NT2/D1 (cell line): ENCODE data around the gene ZNF580.

Experiments used
- DNase-seq: peaks from one replicate; pipeline ENCODE4 v3.0.0-alpha.2; 2011; ENCODE audit warnings: low read depth, low spot score
- H3K27me3 ChIP-seq: 2 replicates; pipeline ENCODE4 v1.6.0; 2011; ENCODE audit warnings: mild to moderate bottlenecking; ENCODE audit not compliant: insufficient read length, insufficient read depth
- H3K36me3 ChIP-seq: 2 replicates; pipeline ENCODE4 v1.6.1; 2011; ENCODE audit warnings: mild to moderate bottlenecking, low read length, mixed read lengths; ENCODE audit not compliant: insufficient read depth, insufficient read length
- H3K4me1 ChIP-seq: 2 replicates; pipeline ENCODE4 v1.5.1; 2011; ENCODE audit not compliant: insufficient read depth, insufficient read length
- H3K4me3 ChIP-seq: 2 replicates; pipeline ENCODE4 v1.5.1; 2011; ENCODE audit warnings: low read depth; ENCODE audit not compliant: insufficient read length
- H3K9ac ChIP-seq: 2 replicates; pipeline ENCODE4 v1.6.0; 2011; ENCODE audit warnings: low read depth; ENCODE audit not compliant: insufficient read length
- H3K9me3 ChIP-seq: 2 replicates; pipeline ENCODE4 v1.5.1; 2011; ENCODE audit warnings: mild to moderate bottlenecking, low read length; ENCODE audit not compliant: insufficient read depth
- SUZ12 ChIP-seq: IDR thresholded peaks from 2 replicates; pipeline ENCODE4 v1.6.1; 2011; ENCODE audit not compliant: insufficient read length, insufficient read depth; ENCODE audit errors: extremely low read depth
- YY1 ChIP-seq: IDR thresholded peaks from 2 replicates; pipeline ENCODE4 v1.6.1; 2011; ENCODE audit not compliant: insufficient read length, insufficient read depth
- ZNF274 ChIP-seq: IDR thresholded peaks from 2 replicates; pipeline ENCODE4 v1.6.1; 2011; ENCODE audit warnings: mild to moderate bottlenecking, low read depth, low read length

ZNF580 gene

DNA sequence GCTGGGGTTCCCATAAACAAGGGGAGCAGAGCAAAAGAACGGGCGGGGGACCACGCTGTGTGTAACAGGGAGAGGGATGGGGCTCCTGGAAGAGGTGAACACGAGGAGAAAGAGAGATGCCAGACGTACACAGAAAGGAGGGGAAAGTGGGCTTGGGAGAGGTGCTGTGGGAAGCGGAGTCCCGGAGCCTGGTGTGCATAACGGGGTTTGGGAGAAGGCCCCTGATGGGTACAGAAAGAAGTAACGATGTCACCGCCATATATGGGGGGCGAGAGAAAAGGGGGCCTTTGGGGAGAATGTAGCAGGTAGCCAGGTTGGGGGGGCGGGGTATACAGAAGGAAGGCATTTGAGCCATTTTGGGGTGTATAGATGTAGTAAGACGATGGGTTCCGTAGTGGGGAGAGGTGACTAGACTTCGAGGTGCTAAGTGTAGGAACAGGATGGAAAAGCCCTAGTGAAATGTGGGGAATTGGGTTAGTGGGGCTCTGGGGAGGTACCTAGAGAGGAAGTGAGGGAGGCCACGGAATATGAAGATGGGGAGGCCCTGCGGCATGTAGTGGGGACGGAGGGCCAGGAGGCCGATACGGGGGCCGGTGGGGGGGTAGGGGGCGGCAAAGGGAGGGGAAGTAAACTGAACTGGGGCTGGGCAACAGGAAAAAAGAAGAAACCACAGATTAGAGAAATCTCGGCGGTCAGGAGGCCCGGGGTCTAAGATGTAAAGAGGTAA is 787 bp downstream of the ZNF580 start:
- Histone ChIP-seq H3K36me3 (peaks cover 28% of the 10 kb centered on the region), H3K9me3 (no peaks in the 10 kb centered on the region), H3K27me3 (no peaks in the 10 kb centered on the region), H3K4me1 (peaks cover 14% of the 10 kb centered on the region), H3K9ac (peak overlapping the region; percentile 94), H3K4me3 (peak overlapping the region; percentile 72)
- DNase-seq, result no peak
- TF ChIP-seq ZNF274 (no peak), SUZ12 (no peak), YY1 (no peak)

DNA sequence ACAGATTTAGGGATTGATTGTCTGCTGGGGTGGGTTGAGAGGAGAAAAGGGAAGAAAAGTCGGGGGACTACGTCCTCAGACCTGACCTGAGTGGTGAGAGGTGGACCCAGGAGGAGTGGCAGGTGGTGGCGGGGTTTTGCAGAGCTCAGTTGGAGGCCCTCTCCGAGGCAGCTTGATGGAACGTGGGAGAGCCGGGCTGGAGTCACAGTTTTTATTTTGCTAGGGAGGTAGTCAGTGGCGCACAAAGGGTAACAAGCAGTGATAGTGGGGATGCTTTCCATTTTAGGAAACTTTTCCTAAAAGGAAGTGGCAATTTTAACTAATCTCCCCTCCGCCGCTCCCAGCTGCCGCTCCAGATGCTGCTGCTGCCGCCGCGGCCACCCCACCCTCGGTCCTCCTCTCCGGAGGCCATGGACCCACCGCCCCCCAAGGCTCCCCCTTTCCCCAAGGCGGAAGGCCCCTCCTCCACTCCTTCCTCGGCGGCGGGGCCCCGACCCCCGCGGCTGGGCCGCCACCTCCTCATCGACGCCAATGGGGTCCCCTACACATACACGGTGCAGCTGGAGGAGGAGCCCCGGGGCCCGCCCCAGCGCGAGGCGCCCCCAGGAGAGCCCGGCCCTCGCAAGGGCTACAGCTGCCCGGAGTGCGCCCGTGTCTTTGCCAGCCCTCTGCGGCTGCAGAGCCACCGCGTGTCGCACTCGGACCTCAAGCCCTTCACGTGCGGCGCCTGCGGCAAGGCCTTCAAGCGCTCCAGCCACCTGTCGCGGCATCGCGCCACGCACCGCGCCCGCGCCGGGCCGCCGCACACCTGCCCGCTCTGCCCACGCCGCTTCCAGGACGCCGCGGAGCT is 1.6 kb downstream of the ZNF580 start:
- peaks cover 31% of the 10 kb centered on the region for H3K36me3 ChIP-seq
- H3K4me3 ChIP-seq, result peak overlapping the region; percentile 72
- no peak for DNase-seq
- no peaks in the 10 kb centered on the region for H3K9me3 ChIP-seq
- no peak for TF ChIP-seq ZNF274
- TF ChIP-seq SUZ12, result no peak
- TF ChIP-seq YY1, result no peak
- no peaks in the 10 kb centered on the region for H3K27me3 ChIP-seq
- peaks cover 14% of the 10 kb centered on the region for H3K4me1 ChIP-seq
- H3K9ac ChIP-seq, result peak overlapping the region; percentile 94

DNA sequence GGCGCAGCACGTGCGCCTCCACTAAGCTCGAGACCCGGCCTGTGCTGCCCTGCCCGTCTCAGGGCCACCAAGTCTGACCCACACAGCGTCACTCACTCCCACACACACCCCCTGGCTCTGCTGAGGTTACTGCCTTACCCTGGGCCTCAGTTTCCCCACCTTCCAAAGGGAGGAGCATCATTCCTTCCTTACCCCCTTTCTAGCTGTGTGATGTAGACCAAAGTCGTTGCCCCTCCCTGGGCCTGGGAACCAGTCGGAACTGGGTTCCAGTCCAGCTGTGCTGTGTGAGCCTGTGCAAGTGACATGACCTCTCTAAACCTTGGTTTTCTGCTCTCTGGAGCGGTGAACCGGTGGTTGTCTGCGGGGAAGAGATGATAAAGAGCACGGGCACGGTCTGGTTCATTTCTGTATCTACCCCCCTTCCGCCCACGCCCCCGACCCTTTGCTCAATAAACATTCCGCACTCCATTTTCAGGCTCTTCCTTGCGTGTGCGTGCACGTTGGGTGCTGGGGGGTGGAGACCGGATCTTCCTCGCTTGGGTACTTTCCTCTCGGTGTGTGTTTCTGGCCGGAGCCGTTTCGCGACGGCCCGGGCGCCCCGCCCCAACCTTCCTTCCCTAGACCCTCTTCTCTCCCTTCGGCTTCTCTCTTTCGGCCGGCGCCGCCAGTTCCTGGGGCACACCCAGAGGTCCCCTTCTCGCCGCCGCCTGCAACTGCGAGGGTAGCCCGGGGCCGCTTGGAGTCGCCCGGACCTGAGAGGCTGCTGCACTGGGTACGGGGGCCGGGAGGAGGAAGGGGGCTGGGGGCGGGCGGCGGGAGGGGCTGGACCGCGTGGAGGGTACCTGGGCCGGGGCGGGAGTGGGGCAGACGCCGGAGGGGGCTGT is 2.4 kb downstream of the ZNF580 start, which contains the start of gene ZNF581:
ZNF581 (plus strand) TSS at position 647 of the 884 bp plus-strand sequence. CDS start 923 bp downstream, outside the sequence.
- no peak for TF ChIP-seq SUZ12
- TF ChIP-seq YY1, result no peak
- TF ChIP-seq ZNF274, result no peak
- Histone ChIP-seq H3K27me3 (no peaks in the 10 kb centered on the region), H3K36me3 (peaks cover 25% of the 10 kb centered on the region), H3K9me3 (no peaks in the 10 kb centered on the region), H3K9ac (peak within 1 kb of the TSS; percentile 94), H3K4me1 (peaks cover 14% of the 10 kb centered on the region), H3K4me3 (peak within 1 kb of the TSS; percentile 72)
- DNase-seq, result no peak

DNA sequence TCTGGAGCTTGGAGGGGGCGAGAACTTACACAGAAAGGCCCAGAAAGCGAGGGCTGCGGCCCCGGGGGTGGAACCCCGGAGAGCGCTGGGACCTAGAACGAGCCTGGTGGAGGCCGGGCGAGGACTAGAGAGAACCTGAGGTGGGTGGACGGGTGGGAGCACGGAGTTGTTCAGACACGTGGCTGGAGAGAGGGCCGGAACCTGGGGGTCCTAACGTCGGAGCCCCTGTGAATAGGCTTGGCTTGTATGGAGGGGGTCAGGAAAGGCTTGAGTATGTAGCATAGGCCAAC is 3.0 kb downstream of the ZNF580 start:
- Histone ChIP-seq H3K4me3 (peak overlapping the region; percentile 72), H3K27me3 (no peaks in the 10 kb centered on the region), H3K4me1 (peaks cover 14% of the 10 kb centered on the region), H3K9ac (peak overlapping the region; percentile 94), H3K9me3 (no peaks in the 10 kb centered on the region), H3K36me3 (peaks cover 25% of the 10 kb centered on the region)
- no peak for DNase-seq
- TF ChIP-seq ZNF274 (no peak), SUZ12 (no peak)

DNA sequence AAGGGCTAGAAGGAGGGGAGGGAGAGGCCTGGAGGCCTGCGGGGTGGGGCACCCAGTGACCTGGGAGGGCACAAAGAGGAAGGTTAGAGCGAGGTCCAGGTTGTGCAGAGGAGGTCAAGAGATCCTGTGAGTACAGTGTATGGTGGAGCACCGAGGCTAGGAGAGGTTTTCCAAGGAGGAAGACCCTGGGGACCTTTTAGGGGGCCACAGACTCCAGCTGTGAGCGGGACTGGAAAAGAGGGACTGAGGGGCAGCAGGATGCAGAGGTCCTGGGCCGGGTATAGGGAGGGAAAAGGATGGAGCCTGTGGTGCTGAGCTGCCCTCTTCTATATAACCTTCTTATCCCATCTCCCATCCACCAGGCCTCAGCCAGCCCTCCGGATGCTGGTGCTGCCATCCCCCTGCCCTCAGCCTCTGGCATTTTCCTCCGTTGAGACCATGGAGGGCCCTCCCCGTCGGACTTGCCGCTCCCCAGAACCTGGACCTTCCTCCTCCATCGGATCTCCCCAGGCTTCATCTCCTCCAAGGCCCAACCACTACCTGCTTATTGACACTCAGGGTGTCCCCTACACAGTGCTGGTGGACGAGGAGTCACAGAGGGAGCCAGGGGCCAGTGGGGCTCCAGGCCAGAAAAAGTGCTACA is 3.5 kb downstream of the ZNF580 start:
- H3K27me3 ChIP-seq, result no peaks in the 10 kb centered on the region
- peak overlapping the region; percentile 72 for H3K4me3 ChIP-seq
- peaks cover 14% of the 10 kb centered on the region for H3K4me1 ChIP-seq
- no peaks in the 10 kb centered on the region for H3K9me3 ChIP-seq
- TF ChIP-seq YY1 (no peak), SUZ12 (no peak), ZNF274 (no peak)
- H3K9ac ChIP-seq, result peak overlapping the region; percentile 94
- DNase-seq, result no peak
- peaks cover 22% of the 10 kb centered on the region for H3K36me3 ChIP-seq

DNA sequence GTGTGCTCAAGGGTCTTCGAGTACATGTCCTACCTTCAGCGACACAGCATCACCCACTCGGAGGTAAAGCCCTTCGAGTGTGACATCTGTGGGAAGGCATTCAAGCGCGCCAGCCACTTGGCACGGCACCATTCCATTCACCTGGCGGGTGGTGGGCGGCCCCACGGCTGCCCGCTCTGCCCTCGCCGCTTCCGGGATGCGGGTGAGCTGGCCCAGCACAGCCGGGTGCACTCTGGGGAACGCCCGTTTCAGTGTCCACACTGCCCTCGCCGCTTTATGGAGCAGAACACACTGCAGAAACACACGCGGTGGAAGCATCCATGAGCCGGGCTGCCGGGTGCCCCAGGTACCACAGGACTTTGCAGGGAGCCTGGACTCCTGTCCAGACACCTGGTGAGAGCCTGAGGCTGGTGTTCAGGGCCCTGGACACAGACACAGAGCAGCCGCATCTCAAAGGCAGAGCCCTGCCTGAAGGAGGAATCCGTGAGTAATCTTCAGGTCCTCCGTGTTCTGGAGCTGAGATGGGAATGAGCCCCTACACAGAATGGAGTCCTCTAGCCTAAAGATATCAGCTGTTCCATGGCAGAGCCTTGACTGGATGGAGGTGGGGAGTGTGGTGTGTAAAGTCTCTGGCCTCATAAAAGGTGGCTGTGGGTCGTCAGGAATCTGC is 4.2 kb downstream of the ZNF580 start:
- H3K27me3 ChIP-seq, result no peaks in the 10 kb centered on the region
- peak overlapping the region; percentile 72 for H3K4me3 ChIP-seq
- no peak for TF ChIP-seq ZNF274
- no peak for TF ChIP-seq SUZ12
- TF ChIP-seq YY1, result no peak
- no peak for DNase-seq
- H3K9ac ChIP-seq, result peak overlapping the region; percentile 94
- peaks cover 26% of the 10 kb centered on the region for H3K36me3 ChIP-seq
- H3K4me1 ChIP-seq, result peaks cover 13% of the 10 kb centered on the region
- H3K9me3 ChIP-seq, result no peaks in the 10 kb centered on the region
